K562 (cell line): ENCODE results near the gene ITGA2B. TPM values are rescaled to one million over a fixed set of nuclear protein-coding genes. Genes with fewer than 3 reads are reported as not detected.
A peak's percentile ranks its signal among the peaks of the same experiment; 100 is the strongest.

Experiments used
- ARNT ChIP-seq, 2 experiments: fragments of 450-650 bp; IDR thresholded peaks; 2 replicates each; pipeline ENCODE4 v1.6.1; 2016; ENCODE audit warnings: mild to moderate bottlenecking in 1 of 2
- EP300 ChIP-seq: IDR thresholded peaks from 2 replicates; pipeline ENCODE4 v1.6.1; 2012; ENCODE audit warnings: low read length, improper control_type of control experiment
- ESRRA ChIP-seq: fragments of 450-650 bp; IDR thresholded peaks from 2 replicates; pipeline ENCODE4 v1.6.1; 2014; ENCODE audit warnings: low read depth, mild to moderate bottlenecking, moderate library complexity, borderline replicate concordance
- ETS1 ChIP-seq: conservative IDR thresholded peaks from 2 replicates; pipeline ENCODE4 v1.6.1; 2011; ENCODE audit warnings: low read depth, mild to moderate bottlenecking, low read length; ENCODE audit not compliant: control insufficient read depth
- KDM5B ChIP-seq: fragments of 200-600 bp; sonication (generic); IDR thresholded peaks from 2 replicates; pipeline ENCODE4 v1.6.1; 2012; ENCODE audit warnings: low read depth, mild to moderate bottlenecking, moderate library complexity, low read length, control low read depth, inconsistent platforms; ENCODE audit not compliant: insufficient replicate concordance
- NCOA6 ChIP-seq: fragments of 450-650 bp; IDR thresholded peaks from 2 replicates; pipeline ENCODE4 v1.6.1; 2017; ENCODE audit warnings: mild to moderate bottlenecking
- NFYB ChIP-seq: IDR thresholded peaks from 2 replicates; pipeline ENCODE4 v1.6.1; 2011; ENCODE audit warnings: mild to moderate bottlenecking, moderate library complexity; ENCODE audit not compliant: insufficient read length; ENCODE audit errors: extremely low read depth
- NRF1 ChIP-seq, 2 experiments: fragments of 450-650 bp; IDR thresholded peaks in 1 of 2; conservative IDR thresholded peaks in 1 of 2; 2 replicates each; pipeline ENCODE4 v1.6.1; 2014; ENCODE audit warnings: mild to moderate bottlenecking in 2 of 2
- PHF20 ChIP-seq: fragments of 450-650 bp; IDR thresholded peaks from 2 replicates; pipeline ENCODE4 v1.6.1; 2018; ENCODE audit not compliant: partially characterized antibody
- RBFOX2 ChIP-seq: fragments of 200-400 bp; formaldehyde crosslinking; IDR thresholded peaks from 2 replicates; pipeline ENCODE4 v1.6.1; 2017; ENCODE audit warnings: low read depth, mild to moderate bottlenecking, low read length, moderate library complexity
- RFX5 ChIP-seq: IDR thresholded peaks from 2 replicates; pipeline ENCODE4 v1.6.1; 2011; ENCODE audit warnings: low read depth, mild to moderate bottlenecking, improper control_type of control experiment, low read length
- RNF2 ChIP-seq: sonication (generic); IDR thresholded peaks from 2 replicates; pipeline ENCODE4 v1.6.1; 2016
- SAP30 ChIP-seq: fragments of 200-600 bp; sonication (generic); IDR thresholded peaks from 2 replicates; pipeline ENCODE4 v1.6.1; 2012; ENCODE audit warnings: borderline replicate concordance, low read depth, mild to moderate bottlenecking, moderate library complexity, low read length, control low read depth, inconsistent platforms; ENCODE audit not compliant: insufficient read depth, poor library complexity, severe bottlenecking
- SMAD4 ChIP-seq: fragments of 250-450 bp; sonication (Bioruptor Pico); conservative IDR thresholded peaks from 2 replicates; pipeline ENCODE4 v1.8.0; 2021; ENCODE audit warnings: inconsistent platforms, mild to moderate bottlenecking, moderate library complexity
- SNRNP70 ChIP-seq: fragments of 200-400 bp; formaldehyde crosslinking; optimal IDR thresholded peaks from 2 replicates; pipeline ENCODE3; 2017; ENCODE audit warnings: low read depth, low read length
- SPI1 ChIP-seq: IDR thresholded peaks from 2 replicates; pipeline ENCODE4 v1.6.1; 2011; ENCODE audit warnings: low read depth, low read length, control low read depth, borderline replicate concordance
- SRSF1 ChIP-seq: fragments of 200-400 bp; formaldehyde crosslinking; IDR thresholded peaks from 2 replicates; pipeline ENCODE4 v1.6.1; 2017; ENCODE audit warnings: mild to moderate bottlenecking, low read depth, low read length, moderate library complexity
- USF2 ChIP-seq: sonication (generic); formaldehyde crosslinking; IDR thresholded peaks from 2 replicates; pipeline ENCODE4 v1.5.0; 2020; ENCODE audit warnings: missing genetic modification reagents
- ZBTB11 ChIP-seq, 3 experiments: fragments of 200-800 bp in 1 of 3; fragments of 250-450 bp in 1 of 3; fragments of 450-650 bp in 1 of 3; sonication (Bioruptor Pico) in 1 of 3; sonication (Bioruptor generic) in 1 of 3; formaldehyde crosslinking in 1 of 3; IDR thresholded peaks; 2 replicates each; pipeline versions ENCODE4 v1.6.1 to v1.8.0; 2016 to 2022; ENCODE audit warnings: mild to moderate bottlenecking in 2 of 3, missing genetic modification characterization in 2 of 3, missing compliant biosample characterization in 1 of 3, moderate library complexity in 1 of 3
- ZBTB2 ChIP-seq: fragments of 450-650 bp; IDR thresholded peaks from 2 replicates; pipeline ENCODE4 v1.6.1; 2016; ENCODE audit warnings: antibody characterized with exemption
- ZNF507 ChIP-seq: conservative IDR thresholded peaks from 2 replicates; pipeline ENCODE4 v1.6.1; 2017; ENCODE audit warnings: missing genetic modification characterization, missing compliant biosample characterization
- ZNF766 ChIP-seq: fragments of 200-800 bp; sonication (Bioruptor generic); conservative IDR thresholded peaks from 2 replicates; pipeline ENCODE4 v1.6.1; 2016; ENCODE audit warnings: missing genetic modification characterization, missing compliant biosample characterization
- polyA plus RNA-seq, 8 experiments: library from polyadenylated mRNA; depleted of rRNA in 4 of 8; stranded (reverse) in 5 of 8; unstranded in 3 of 8; fragments of >200 nt; fragmentation: Nextera tagmentation in 2 of 8; fragmentation: Illumina TruSeq in 1 of 8; extraction: Ambion mirVana in 2 of 8; extraction: Trizol in 1 of 8; gene quantifications; 2 replicates each; pipeline versions ENCODE4 v1.2.1 to v1.2.3, GENCODE V29; 2011 to 2014; ENCODE audit warnings: inconsistent platforms in 1 of 8, missing spikeins in 1 of 8
- total RNA-seq, 7 experiments: library from RNA; depleted of rRNA in 6 of 7; stranded (reverse); fragments of >200 nt in 6 of 7; fragmentation: Illumina TruSeq in 2 of 7; extraction: Trizol in 2 of 7; gene quantifications; 2 replicates each; pipeline versions ENCODE4 v1.2.1 to v1.2.3, GENCODE V29; 2011 to 2021; ENCODE audit warnings: low replicate concordance in 1 of 7

ITGA2B gene
- total and polyA plus RNA-seq, 9 of the 15 experiments (the other 6 are each of a cell fraction or from before 2014, with no cell fraction given), result 1.1 to 26.4 (median 5.6) TPM

GRCh38 chr17:44344939-44345453, 44.5 kb downstream of the ITGA2B start, which contains the start of gene GRN (continued):
- TF ChIP-seq SAP30, result peak; percentile 33
- peak; percentile 96 for TF ChIP-seq NFYB
- peak; percentile 52; the same call in 1 of the 2 replicates for TF ChIP-seq SPI1
- TF ChIP-seq ZNF766 (CRISPR knock-in tag), result peak; percentile 69; the same call in 1 of the 2 replicates
- TF ChIP-seq RFX5, result no peak
- peak; percentile 63 to 72 for TF ChIP-seq NRF1 (conservative IDR thresholded peaks at IDR 0.05 in 1 of 2, IDR thresholded peaks at IDR 0.05 in 1 of 2)
- no peak for TF ChIP-seq NCOA6
- TF ChIP-seq ZBTB2, result peak; percentile 31; the same call in 1 of the 2 replicates
- TF ChIP-seq SNRNP70, result no peak
- TF ChIP-seq ZBTB11 (CRISPR knock-in tag; IDR thresholded peaks at IDR 0.05), result no peak
- 0 out of 2 replicates have a peak, but pooled peaks have one; percentile 28 for TF ChIP-seq EP300
- peak; percentile 40; the same call in 1 of the 2 replicates for TF ChIP-seq RNF2
- peak; percentile 99 for TF ChIP-seq PHF20
- no peak for TF ChIP-seq ZNF507 (tag)
- TF ChIP-seq USF2 (CRISPR knock-in tag), result peak; percentile 97
- no peak for TF ChIP-seq SRSF1
- peak; percentile 42 to 43; a peak in 1 of 4 replicates for TF ChIP-seq ARNT (IDR thresholded peaks at IDR 0.05)
- TF ChIP-seq KDM5B, result peak; percentile 58
- TF ChIP-seq ETS1, result peak; percentile 72; the same call in 1 of the 2 replicates
- TF ChIP-seq ESRRA, result no peak
- TF ChIP-seq SMAD4 (CRISPR knock-in tag), result peak; percentile 75
- peak; percentile 70 for TF ChIP-seq RBFOX2
